HG03460 (cell line): ENCODE measurements around the gene ATP2B3.

Experiments used
- ATAC-seq: cut with Tn5 transposase; IDR thresholded peaks from one replicate; pipeline ENCODE4 v1.9.1; 2021; ENCODE audit not compliant: unreplicated experiment

The ATP2B3 gene

GRCh38 chrX:153488231-153488914 is 29.1 kb upstream of the ATP2B3 start:
- no peak for ATAC-seq

GRCh38 chrX:153490217-153490930 is 27.1 kb upstream of the ATP2B3 start:
- ATAC-seq, result no peak

- no peak for ATAC-seq
Observed at GRCh38 chrX:153491351-153491914, 26.0 kb upstream of the ATP2B3 start.

- ATAC-seq, result no peak
Observed at GRCh38 chrX:153491918-153492317, 25.5 kb upstream of the ATP2B3 start.

- ATAC-seq, result no peak
Observed at GRCh38 chrX:153492543-153492942, 24.9 kb upstream of the ATP2B3 start.

GRCh38 chrX:153493085-153493484 is 24.4 kb upstream of the ATP2B3 start:
- ATAC-seq, result no peak

- no peak for ATAC-seq
Observed at GRCh38 chrX:153494061-153494460, 23.4 kb upstream of the ATP2B3 start.

- ATAC-seq, result no peak
Observed at GRCh38 chrX:153494541-153495361, 22.7 kb upstream of the ATP2B3 start, which contains the start of gene BGN. Gene BGN, plus strand, starts transcription at chrX:153494980. Its CDS starts 9,652 bp downstream, at chrX:153504632.

GRCh38 chrX:153495362-153495751 is 22.1 kb upstream of the ATP2B3 start:
- ATAC-seq, result no peak

- ATAC-seq, result no peak
Observed at GRCh38 chrX:153495903-153496589, 21.4 kb upstream of the ATP2B3 start.

- no peak for ATAC-seq
Observed at GRCh38 chrX:153496590-153496959, 20.9 kb upstream of the ATP2B3 start.

- no peak for ATAC-seq
Observed at GRCh38 chrX:153498453-153498852, 19.0 kb upstream of the ATP2B3 start.

GRCh38 chrX:153499341-153499740 is 18.1 kb upstream of the ATP2B3 start:
- no peak for ATAC-seq

GRCh38 chrX:153499876-153500275 is 17.6 kb upstream of the ATP2B3 start:
- no peak for ATAC-seq

GRCh38 chrX:153500676-153501280 is 16.7 kb upstream of the ATP2B3 start:
- no peak for ATAC-seq

GRCh38 chrX:153501530-153501929 is 15.9 kb upstream of the ATP2B3 start:
- no peak for ATAC-seq

GRCh38 chrX:153502131-153502530 is 15.3 kb upstream of the ATP2B3 start:
- no peak for ATAC-seq

- ATAC-seq, result no peak
Observed at GRCh38 chrX:153502796-153503195, 14.6 kb upstream of the ATP2B3 start.

GRCh38 chrX:153504445-153505016 is 12.9 kb upstream of the ATP2B3 start:
- ATAC-seq, result no peak

- ATAC-seq, result no peak
Observed at GRCh38 chrX:153505361-153505760, 12.1 kb upstream of the ATP2B3 start.
